Suprapubic skin (tissue), 4 donors: ENCODE data around the gene CBX3.

Experiments used
- CTCF ChIP-seq, 2 donors: fragments of 200-600 bp in 1 of 2; fragments of 450-650 bp in 1 of 2; sonication (generic) in 1 of 2; IDR thresholded peaks; one replicate each; pipeline ENCODE4 v1.5.1; 2016 to 2019; ENCODE audit warnings: antibody characterized with exemption in 2 of 2, mild to moderate bottlenecking in 1 of 2, moderate library complexity in 1 of 2
- EP300 ChIP-seq: sonication (generic); formaldehyde crosslinking; IDR thresholded peaks from one replicate; pipeline ENCODE4 v1.6.1; 2017; ENCODE audit warnings: antibody characterized with exemption
- POLR2A ChIP-seq, 2 donors: fragments of 450-650 bp; IDR thresholded peaks; one replicate each; pipeline ENCODE4 v1.6.1; 2017; ENCODE audit warnings: antibody characterized with exemption in 2 of 2, mild to moderate bottlenecking in 2 of 2, moderate library complexity in 2 of 2
- POLR2AphosphoS5 ChIP-seq, 3 donors: sonication (generic); formaldehyde crosslinking; IDR thresholded peaks; one replicate each; pipeline ENCODE4 v1.6.1; 2017; ENCODE audit warnings: antibody characterized with exemption in 3 of 3

GRCh38 chr7:26191233-26191973, 10.1 kb upstream of the CBX3 start:
- no peak for TF ChIP-seq CTCF (IDR thresholded peaks at IDR 0.05)
- no peak for TF ChIP-seq POLR2AphosphoS5 (IDR thresholded peaks at IDR 0.05)
- no peak for TF ChIP-seq POLR2A (IDR thresholded peaks at IDR 0.05)
- no peak for TF ChIP-seq EP300
